Measurements from ENCODE around the gene NDUFAF8.

Gene NDUFAF8

GRCh38 chr17:81231121-81231645, 7.9 kb upstream of the NDUFAF8 start:
- Histone ChIP-seq H4K20me1 (peaks cover 11 to 78% (median 45%) of the 10 kb centered on the region in 11 experiments; a peak in 16 of 22 replicates), H3K36me3 (peaks cover 45 to 78% (median 69%) of the 10 kb centered on the region in 11 experiments), H3K9me3 (replicated peaks in 1 of 11) (peaks cover 0 to 9% (median 7%) of the 10 kb centered on the region in 11 experiments; a peak in 10 of 22 replicates), H3K27ac (no peak overlapping the region), H3K27me3 (no peaks in the 10 kb centered on the region), H3K4me2 (no peak overlapping the region), H3K4me3 (no peak overlapping the region), H3K9ac (no peak overlapping the region), H3K4me1 (peaks cover 0 to 28% (median 0%) of the 10 kb centered on the region in 10 experiments; a peak in 3 of 20 replicates)
- TF ChIP-seq Cebpa-rat (IDR thresholded peaks at IDR 0.05): no peak

- Histone ChIP-seq H3K9ac (no peak overlapping the region), H3K4me1 (peaks cover 0 to 36% (median 6%) of the 10 kb centered on the region in 10 experiments; a peak in 16 of 20 replicates), H3K9me3 (replicated peaks in 1 of 11) (peaks cover 0 to 4% (median 3%) of the 10 kb centered on the region in 11 experiments; a peak in 9 of 22 replicates), H3K27me3 (no peaks in the 10 kb centered on the region), H3K36me3 (peaks cover 45 to 86% (median 71%) of the 10 kb centered on the region in 11 experiments), H3K4me2 (no peak overlapping the region), H4K20me1 (peaks cover 17 to 86% (median 53%) of the 10 kb centered on the region in 11 experiments; a peak in 17 of 22 replicates), H3K4me3 (no peak overlapping the region), H3K27ac (no peak overlapping the region)
- TF ChIP-seq Cebpa-rat (IDR thresholded peaks at IDR 0.05): no peak
Observed at GRCh38 chr17:81231766-81232581, 7.1 kb upstream of the NDUFAF8 start.

GRCh38 chr17:81232616-81233241, 6.4 kb upstream of the NDUFAF8 start:
- Histone ChIP-seq H3K4me2 (no peak overlapping the region), H3K27me3 (no peaks in the 10 kb centered on the region), H3K9me3 (replicated peaks in 1 of 11) (no peaks in the 10 kb centered on the region), H3K36me3 (peaks cover 45 to 91% (median 71%) of the 10 kb centered on the region in 11 experiments), H3K27ac (no peak overlapping the region), H4K20me1 (peaks cover 24 to 93% (median 60%) of the 10 kb centered on the region in 11 experiments; a peak in 18 of 22 replicates), H3K4me1 (peaks cover 7 to 39% (median 13%) of the 10 kb centered on the region in 10 experiments), H3K9ac (peak overlapping the region in 1 of 11 experiments; percentile 8; a peak in 1 of 22 replicates), H3K4me3 (no peak overlapping the region)
- TF ChIP-seq Cebpa-rat (IDR thresholded peaks at IDR 0.05): no peak

GRCh38 chr17:81233316-81233715, 5.8 kb upstream of the NDUFAF8 start:
- Histone ChIP-seq H3K36me3 (peaks cover 45 to 89% (median 67%) of the 10 kb centered on the region in 11 experiments), H3K27me3 (no peaks in the 10 kb centered on the region), H3K9ac (no peak overlapping the region), H3K4me2 (no peak overlapping the region), H3K4me1 (peaks cover 13 to 38% (median 19%) of the 10 kb centered on the region in 10 experiments), H4K20me1 (peaks cover 29 to 97% (median 61%) of the 10 kb centered on the region in 11 experiments; a peak in 18 of 22 replicates), H3K4me3 (no peak overlapping the region), H3K9me3 (replicated peaks in 1 of 11) (no peaks in the 10 kb centered on the region), H3K27ac (no peak overlapping the region)
- TF ChIP-seq Cebpa-rat (IDR thresholded peaks at IDR 0.05): no peak

GRCh38 chr17:81233811-81234505, 5.2 kb upstream of the NDUFAF8 start:
- Histone ChIP-seq H3K36me3 (peaks cover 45 to 83% (median 67%) of the 10 kb centered on the region in 11 experiments), H3K27me3 (no peaks in the 10 kb centered on the region), H3K4me2 (no peak overlapping the region), H3K4me1 (peaks cover 14 to 32% (median 20%) of the 10 kb centered on the region in 10 experiments), H3K9me3 (replicated peaks in 1 of 11) (no peaks in the 10 kb centered on the region), H4K20me1 (peaks cover 30 to 92% (median 61%) of the 10 kb centered on the region in 11 experiments; a peak in 18 of 22 replicates), H3K27ac (no peak overlapping the region), H3K4me3 (no peak overlapping the region), H3K9ac (peak overlapping the region in 1 of 11 experiments; percentile 19; a peak in 1 of 22 replicates)
- TF ChIP-seq Cebpa-rat (IDR thresholded peaks at IDR 0.05): no peak

GRCh38 chr17:81234506-81234855, 4.6 kb upstream of the NDUFAF8 start:
- Histone ChIP-seq H3K9ac (peak overlapping the region in 2 of 11 experiments; percentile 19 to 29; a peak in 1 of 22 replicates), H3K27ac (no peak overlapping the region), H3K36me3 (peaks cover 43 to 79% (median 64%) of the 10 kb centered on the region in 11 experiments), H3K27me3 (no peaks in the 10 kb centered on the region), H4K20me1 (peaks cover 30 to 89% (median 61%) of the 10 kb centered on the region in 11 experiments; a peak in 18 of 22 replicates), H3K4me1 (peaks cover 14 to 29% (median 20%) of the 10 kb centered on the region in 10 experiments), H3K9me3 (replicated peaks in 1 of 11) (no peaks in the 10 kb centered on the region), H3K4me3 (no peak overlapping the region), H3K4me2 (no peak overlapping the region)
- TF ChIP-seq Cebpa-rat (IDR thresholded peaks at IDR 0.05): no peak

GRCh38 chr17:81234940-81235821, 3.9 kb upstream of the NDUFAF8 start:
- Histone ChIP-seq H3K4me3 (no peak overlapping the region), H3K36me3 (peaks cover 36 to 73% (median 57%) of the 10 kb centered on the region in 11 experiments), H3K27ac (no peak overlapping the region), H3K4me2 (no peak overlapping the region), H4K20me1 (peaks cover 30 to 85% (median 61%) of the 10 kb centered on the region in 11 experiments; a peak in 18 of 22 replicates), H3K9ac (0 out of 22 replicates have a peak overlapping the region, but pooled peaks of 1 of the 11 experiments have one; percentile 29), H3K9me3 (replicated peaks in 1 of 11) (no peaks in the 10 kb centered on the region), H3K4me1 (peaks cover 19 to 27% (median 23%) of the 10 kb centered on the region in 10 experiments), H3K27me3 (no peaks in the 10 kb centered on the region)
- no peak for TF ChIP-seq Cebpa-rat (IDR thresholded peaks at IDR 0.05)

Data from BLaER1 treated with 17β-estradiol and CSF1 and Interleukin-3, amounts not matched to agents 10 nM and 100 nM (cell line).